Activated B cell treated with CpG ODN at 0.5 μM for 24 hours (primary cell): Measurements from ENCODE around the gene SEPTIN7. TPM values are rescaled to one million over a fixed set of nuclear protein-coding genes. Genes with fewer than 3 reads are reported as not detected.

Experiments used
- ATAC-seq: fragments of 200-7000 bp; cut with Tn5 transposase; one replicate; pipeline ENCODE4 v1.10.0; 2021; ENCODE audit warnings: low read depth, mild to moderate bottlenecking, moderate library complexity
- CTCF ChIA-PET: fragments of 350-600 bp; sonication (Branson Sonifier 250); formaldehyde crosslinking; loops from one replicate; lab custom pipeline; 2021; ENCODE audit warnings: antibody characterized with exemption; lab: Charles Lee
- POLR2A ChIA-PET: fragments of 350-600 bp; sonication (Branson Sonifier 250); formaldehyde crosslinking; loops from one replicate; lab custom pipeline; 2021; ENCODE audit warnings: antibody characterized with exemption; lab: Charles Lee
- DNase-seq: peaks from one replicate; pipeline ENCODE4 v3.0.0; 2022
- H3K27ac Mint-ChIP-seq: one replicate; pipeline ENCODE4 v1.8.0; 2020; ENCODE audit warnings: mixed read lengths
- H3K27me3 Mint-ChIP-seq: one replicate; pipeline ENCODE4 v1.8.0; 2021; ENCODE audit warnings: mixed read lengths
- H3K36me3 Mint-ChIP-seq: one replicate; pipeline ENCODE4 v1.8.0; 2021; ENCODE audit warnings: low read depth, mixed read lengths
- H3K4me1 Mint-ChIP-seq: one replicate; pipeline ENCODE4 v1.8.0; 2021; ENCODE audit warnings: mixed read lengths
- H3K4me3 Mint-ChIP-seq: one replicate; pipeline ENCODE4 v1.8.0; 2020; ENCODE audit warnings: mild to moderate bottlenecking, mixed read lengths
- H3K9me3 Mint-ChIP-seq: one replicate; pipeline ENCODE4 v1.8.0; 2020; ENCODE audit warnings: mixed read lengths
- intact Hi-C: fragments of 100-400 bp; cut with micrococcal nuclease; formaldehyde crosslinking; loops from one replicate; pipeline ENCODE4 v1.15.1; 2024
- total RNA-seq: library from RNA; stranded (reverse); gene quantifications from 2 replicates; pipeline ENCODE4 v1.2.3, GENCODE V29; 2022
- TF ChIP-seq, protein P1 (sequence below): fragments of 200-600 bp; IDR thresholded peaks from one replicate; pipeline ENCODE4 v1.8.0; 2022; ENCODE audit warnings: antibody characterized with exemption, mild to moderate bottlenecking

The SEPTIN7 gene
- total RNA-seq, 1 donor from 2014 or later: 239 TPM

DNA sequence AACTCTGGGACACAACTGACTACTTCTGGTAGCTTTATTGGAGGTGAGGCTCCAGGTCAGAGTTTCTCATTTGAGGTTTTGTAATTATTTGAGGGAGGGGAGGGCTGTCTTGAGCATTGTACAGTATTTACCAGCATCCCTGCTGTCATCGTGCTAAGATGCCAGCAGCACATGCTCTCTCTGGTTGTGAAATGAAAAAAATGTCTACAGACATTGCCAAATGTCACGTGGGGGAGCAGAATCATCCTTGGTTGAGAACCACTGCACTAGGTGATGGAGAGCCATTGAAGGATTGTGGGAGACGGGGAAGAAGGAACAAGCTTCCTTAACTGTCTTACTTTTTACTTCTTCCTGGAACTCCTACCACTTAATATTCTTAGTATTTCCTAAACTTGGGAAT, 5.0 kb downstream of the SEPTIN7 start:
- TF ChIP-seq, protein P1, sequence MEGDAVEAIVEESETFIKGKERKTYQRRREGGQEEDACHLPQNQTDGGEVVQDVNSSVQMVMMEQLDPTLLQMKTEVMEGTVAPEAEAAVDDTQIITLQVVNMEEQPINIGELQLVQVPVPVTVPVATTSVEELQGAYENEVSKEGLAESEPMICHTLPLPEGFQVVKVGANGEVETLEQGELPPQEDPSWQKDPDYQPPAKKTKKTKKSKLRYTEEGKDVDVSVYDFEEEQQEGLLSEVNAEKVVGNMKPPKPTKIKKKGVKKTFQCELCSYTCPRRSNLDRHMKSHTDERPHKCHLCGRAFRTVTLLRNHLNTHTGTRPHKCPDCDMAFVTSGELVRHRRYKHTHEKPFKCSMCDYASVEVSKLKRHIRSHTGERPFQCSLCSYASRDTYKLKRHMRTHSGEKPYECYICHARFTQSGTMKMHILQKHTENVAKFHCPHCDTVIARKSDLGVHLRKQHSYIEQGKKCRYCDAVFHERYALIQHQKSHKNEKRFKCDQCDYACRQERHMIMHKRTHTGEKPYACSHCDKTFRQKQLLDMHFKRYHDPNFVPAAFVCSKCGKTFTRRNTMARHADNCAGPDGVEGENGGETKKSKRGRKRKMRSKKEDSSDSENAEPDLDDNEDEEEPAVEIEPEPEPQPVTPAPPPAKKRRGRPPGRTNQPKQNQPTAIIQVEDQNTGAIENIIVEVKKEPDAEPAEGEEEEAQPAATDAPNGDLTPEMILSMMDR: no peak
- intact Hi-C loops: no loop called here
- DNase-seq: no peak
- CTCF ChIA-PET: interaction anchor here (1.1 kb wide), 1 partner anchor 101 kb away, joined by 3 read pairs; no protein-coding TSS in a partner anchor
- peak overlapping the region; percentile 29 for H3K4me3 Mint-ChIP-seq
- H3K27me3 Mint-ChIP-seq: no peaks in the 10 kb centered on the region
- no peak for ATAC-seq
- H3K4me1 Mint-ChIP-seq: peaks cover 74% of the 10 kb centered on the region
- peaks cover 5% of the 10 kb centered on the region for H3K9me3 Mint-ChIP-seq
- POLR2A ChIA-PET: interaction anchor here (1.2 kb wide), 1 partner anchor 74 kb away, joined by 10 read pairs; no protein-coding TSS in a partner anchor
- H3K36me3 Mint-ChIP-seq: peaks cover 45% of the 10 kb centered on the region
- no peak overlapping the region for H3K27ac Mint-ChIP-seq

DNA sequence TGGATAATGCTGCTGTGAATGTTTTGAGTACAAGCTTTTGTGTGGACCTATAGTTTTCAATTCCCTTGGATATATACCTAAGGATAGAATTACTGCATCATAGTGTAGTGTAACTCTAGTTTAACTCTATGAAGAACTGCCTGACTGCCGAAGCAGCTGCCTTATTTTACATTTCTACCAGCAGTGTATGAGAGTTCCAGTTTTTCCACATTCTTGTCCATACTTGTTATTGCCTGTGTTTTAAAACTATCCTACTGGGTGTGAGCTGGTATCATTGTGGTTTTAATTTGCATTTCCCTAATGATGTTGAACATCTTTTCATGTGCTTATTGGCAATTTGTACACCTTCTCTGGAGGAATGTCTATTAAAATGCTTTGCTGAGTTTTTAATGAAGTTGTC, 15.7 kb downstream of the SEPTIN7 start:
- ATAC-seq (no peak), DNase-seq (no peak)
- CTCF ChIA-PET: no interaction called here
- Mint-ChIP-seq H3K4me3 (no peak overlapping the region), H3K27ac (no peak overlapping the region), H3K9me3 (peaks cover 26% of the 10 kb centered on the region), H3K4me1 (peaks cover 84% of the 10 kb centered on the region), H3K27me3 (no peaks in the 10 kb centered on the region), H3K36me3 (peaks cover 53% of the 10 kb centered on the region)
- POLR2A ChIA-PET: no interaction called here
- intact Hi-C loops: loop anchor here (1.0 kb wide), 1 partner anchor 11 kb away; no protein-coding TSS in a partner anchor
- TF ChIP-seq, protein P1: no peak

DNA sequence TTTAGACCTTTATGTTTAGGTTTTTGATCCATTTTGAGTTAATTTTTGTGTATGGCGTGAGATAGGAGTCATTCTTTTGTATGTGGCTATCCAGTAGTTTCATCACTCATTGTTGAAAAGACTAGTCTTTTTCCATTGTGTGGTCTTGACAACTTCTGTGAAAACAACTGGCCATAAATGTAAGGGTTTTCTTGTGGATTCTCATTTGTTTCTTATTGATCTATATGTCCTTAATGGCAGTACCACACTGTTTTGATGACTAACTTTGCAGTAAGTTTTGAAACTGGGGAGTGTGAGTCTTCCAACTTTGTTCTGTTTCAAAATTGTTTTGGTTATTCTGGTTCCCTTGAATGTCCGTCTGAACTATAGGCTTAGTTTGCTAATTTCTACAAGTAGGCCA, 16.3 kb downstream of the SEPTIN7 start:
- Mint-ChIP-seq H3K36me3 (peaks cover 53% of the 10 kb centered on the region), H3K27ac (no peak overlapping the region), H3K27me3 (no peaks in the 10 kb centered on the region), H3K4me3 (no peak overlapping the region), H3K9me3 (peaks cover 26% of the 10 kb centered on the region), H3K4me1 (peaks cover 77% of the 10 kb centered on the region)
- ATAC-seq (no peak), DNase-seq (no peak)
- intact Hi-C loops: no loop called here
- CTCF ChIA-PET: no interaction called here
- POLR2A ChIA-PET: no interaction called here
- TF ChIP-seq, protein P1: no peak

DNA sequence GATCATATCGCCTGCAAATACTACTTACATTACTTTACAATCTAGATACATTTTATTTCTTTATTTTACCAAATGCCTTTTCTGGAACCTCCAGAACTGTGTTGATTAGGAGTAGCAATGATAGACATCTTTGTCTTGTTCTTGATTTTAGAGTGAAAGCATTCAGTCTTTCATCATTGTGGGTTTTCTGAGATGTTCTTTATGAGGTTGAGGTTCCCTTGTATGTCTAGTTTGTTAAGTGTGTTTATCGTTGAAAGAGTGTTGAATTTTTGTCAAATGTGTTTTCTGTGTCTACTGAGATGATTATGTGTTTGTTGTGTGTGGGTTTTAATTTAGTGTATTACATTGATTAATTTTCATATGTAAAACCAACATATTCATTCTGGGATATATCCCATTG, 17.1 kb downstream of the SEPTIN7 start:
- Mint-ChIP-seq H3K27ac (no peak overlapping the region), H3K27me3 (no peaks in the 10 kb centered on the region), H3K9me3 (peaks cover 26% of the 10 kb centered on the region), H3K36me3 (peaks cover 59% of the 10 kb centered on the region), H3K4me3 (no peak overlapping the region), H3K4me1 (peaks cover 78% of the 10 kb centered on the region)
- ATAC-seq: no peak
- CTCF ChIA-PET: no interaction called here
- TF ChIP-seq, protein P1: no peak
- no peak for DNase-seq
- intact Hi-C loops: loop anchor here (2.0 kb wide), 2 partner anchors 15 kb away; no protein-coding TSS in a partner anchor
- POLR2A ChIA-PET: no interaction called here

DNA sequence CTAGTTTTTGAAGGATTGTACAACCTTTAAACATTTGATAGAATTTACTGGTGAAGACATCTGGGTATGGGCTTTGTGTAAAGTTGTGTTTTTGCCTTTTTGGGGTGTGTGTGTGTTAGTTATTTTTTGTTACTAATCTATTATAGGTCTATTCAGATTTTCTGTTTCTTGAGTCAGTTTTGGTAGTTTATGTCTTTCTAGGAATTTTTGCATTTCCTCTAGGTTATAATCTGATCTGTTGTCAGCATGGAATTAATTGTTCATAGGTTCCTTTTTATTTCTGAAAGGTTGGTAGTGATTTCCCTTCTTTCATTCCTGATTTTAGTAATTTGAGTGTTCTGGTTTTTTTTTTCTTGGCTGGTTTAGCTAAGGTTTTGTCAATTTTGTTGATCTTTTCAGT, 17.7 kb downstream of the SEPTIN7 start:
- Mint-ChIP-seq H3K36me3 (peaks cover 59% of the 10 kb centered on the region), H3K4me3 (no peak overlapping the region), H3K9me3 (peaks cover 26% of the 10 kb centered on the region), H3K4me1 (peaks cover 72% of the 10 kb centered on the region), H3K27ac (no peak overlapping the region), H3K27me3 (no peaks in the 10 kb centered on the region)
- ATAC-seq (no peak), DNase-seq (no peak)
- intact Hi-C loops: loop anchor here (2.0 kb wide), 2 partner anchors 14 to 16 kb away; no protein-coding TSS in a partner anchor
- ChIA-PET POLR2A (no interaction called here), CTCF (no interaction called here)
- TF ChIP-seq, protein P1: no peak
